NB4 (cell line): ENCODE measurements around the gene TTC1.

Source experiments
- TF ChIP-seq, protein P1 (sequence below): IDR thresholded peaks from one replicate; pipeline ENCODE4 v1.5.1; 2012; ENCODE audit warnings: low read depth, low read length
- TF ChIP-seq, protein P2 (sequence below): IDR thresholded peaks from 2 replicates; pipeline ENCODE4 v1.6.1; 2011; ENCODE audit warnings: low read depth, low read length

DNA sequence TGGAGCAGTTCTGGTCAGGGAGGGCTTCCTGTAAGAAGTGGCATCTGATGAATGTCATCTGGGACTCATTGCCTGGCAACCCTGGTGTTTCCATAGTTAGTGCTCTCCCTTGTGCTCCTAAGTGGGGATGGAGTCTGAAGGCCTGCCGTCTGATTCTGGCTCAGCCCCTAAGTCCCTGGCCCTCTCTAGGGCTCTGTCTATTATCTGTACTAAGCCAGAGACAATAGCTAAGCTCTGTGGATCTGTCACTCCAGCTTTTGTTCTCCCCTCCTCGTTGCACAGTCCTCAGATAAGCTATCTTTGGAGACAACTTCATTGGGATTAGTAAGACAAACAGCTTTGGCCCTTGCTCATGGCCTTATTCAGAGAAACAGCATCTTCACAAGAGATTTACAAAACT lies 30.6 kb upstream of the TTC1 start:
- TF ChIP-seq, protein P1, sequence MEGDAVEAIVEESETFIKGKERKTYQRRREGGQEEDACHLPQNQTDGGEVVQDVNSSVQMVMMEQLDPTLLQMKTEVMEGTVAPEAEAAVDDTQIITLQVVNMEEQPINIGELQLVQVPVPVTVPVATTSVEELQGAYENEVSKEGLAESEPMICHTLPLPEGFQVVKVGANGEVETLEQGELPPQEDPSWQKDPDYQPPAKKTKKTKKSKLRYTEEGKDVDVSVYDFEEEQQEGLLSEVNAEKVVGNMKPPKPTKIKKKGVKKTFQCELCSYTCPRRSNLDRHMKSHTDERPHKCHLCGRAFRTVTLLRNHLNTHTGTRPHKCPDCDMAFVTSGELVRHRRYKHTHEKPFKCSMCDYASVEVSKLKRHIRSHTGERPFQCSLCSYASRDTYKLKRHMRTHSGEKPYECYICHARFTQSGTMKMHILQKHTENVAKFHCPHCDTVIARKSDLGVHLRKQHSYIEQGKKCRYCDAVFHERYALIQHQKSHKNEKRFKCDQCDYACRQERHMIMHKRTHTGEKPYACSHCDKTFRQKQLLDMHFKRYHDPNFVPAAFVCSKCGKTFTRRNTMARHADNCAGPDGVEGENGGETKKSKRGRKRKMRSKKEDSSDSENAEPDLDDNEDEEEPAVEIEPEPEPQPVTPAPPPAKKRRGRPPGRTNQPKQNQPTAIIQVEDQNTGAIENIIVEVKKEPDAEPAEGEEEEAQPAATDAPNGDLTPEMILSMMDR = no peak
- TF ChIP-seq, protein P2, sequence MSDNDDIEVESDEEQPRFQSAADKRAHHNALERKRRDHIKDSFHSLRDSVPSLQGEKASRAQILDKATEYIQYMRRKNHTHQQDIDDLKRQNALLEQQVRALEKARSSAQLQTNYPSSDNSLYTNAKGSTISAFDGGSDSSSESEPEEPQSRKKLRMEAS = no peak
